Neural crest cell (in vitro differentiated cells): ENCODE results near the gene ANKRD13C. TPM values are rescaled to one million over a fixed set of nuclear protein-coding genes. Genes with fewer than 3 reads are reported as not detected.

ENCODE experiments used
- DNase-seq: peaks from one replicate; pipeline ENCODE4 v3.0.0; 2021; ENCODE audit warnings: low read depth, mixed read lengths, low spot score
- H3K27ac Mint-ChIP-seq: one replicate; pipeline ENCODE4 v1.8.0; 2021; ENCODE audit warnings: mild to moderate bottlenecking, mixed read lengths; ENCODE audit not compliant: unreplicated experiment
- H3K27me3 Mint-ChIP-seq: 2 replicates; pipeline ENCODE4 v1.8.0; 2021; ENCODE audit warnings: low read depth, mild to moderate bottlenecking, mixed read lengths
- H3K36me3 Mint-ChIP-seq: 2 replicates; pipeline ENCODE4 v1.8.0; 2021; ENCODE audit warnings: low read depth, mild to moderate bottlenecking, mixed read lengths
- H3K4me1 Mint-ChIP-seq: 2 replicates; pipeline ENCODE4 v1.8.0; 2021; ENCODE audit warnings: mixed read lengths
- H3K4me3 Mint-ChIP-seq: one replicate; pipeline ENCODE4 v1.8.0; 2021; ENCODE audit warnings: mild to moderate bottlenecking, mixed read lengths
- H3K9me3 Mint-ChIP-seq: 2 replicates; pipeline ENCODE4 v1.8.0; 2021; ENCODE audit warnings: mixed read lengths
- CTCF ChIP-seq: fragments of 200-600 bp; sonication (generic); conservative IDR thresholded peaks from 2 replicates; pipeline ENCODE4 v1.5.0; 2021; ENCODE audit warnings: antibody characterized with exemption, mild to moderate bottlenecking
- total RNA-seq: library from RNA; stranded (reverse); gene quantifications from 2 replicates; pipeline ENCODE4 v1.2.1, GENCODE V29; 2021

The ANKRD13C gene
- total RNA-seq, 1 donor from 2014 or later, result 21.5 TPM

GRCh38 chr1:70336050-70336449 lies 18.5 kb downstream of the ANKRD13C start:
- DNase-seq, result no peak
- Mint-ChIP-seq H3K27me3 (no peaks in the 10 kb centered on the region), H3K4me3 (no peak overlapping the region), H3K9me3 (no peaks in the 10 kb centered on the region), H3K36me3 (peaks cover 7% of the 10 kb centered on the region), H3K27ac (no peak overlapping the region), H3K4me1 (no peaks in the 10 kb centered on the region)
- TF ChIP-seq CTCF, result no peak

- Mint-ChIP-seq H3K4me1 (no peaks in the 10 kb centered on the region), H3K4me3 (no peak overlapping the region), H3K27ac (no peak overlapping the region), H3K9me3 (no peaks in the 10 kb centered on the region), H3K36me3 (peaks cover 7% of the 10 kb centered on the region), H3K27me3 (no peaks in the 10 kb centered on the region)
- no peak for DNase-seq
- TF ChIP-seq CTCF, result no peak
These were observed 20.1 kb downstream of the ANKRD13C start for GRCh38 chr1:70334436-70334835.

GRCh38 chr1:70333245-70333644 lies 21.3 kb downstream of the ANKRD13C start:
- no peak for TF ChIP-seq CTCF
- Mint-ChIP-seq H3K4me1 (no peaks in the 10 kb centered on the region), H3K27ac (no peak overlapping the region), H3K4me3 (no peak overlapping the region), H3K9me3 (no peaks in the 10 kb centered on the region), H3K36me3 (peaks cover 3% of the 10 kb centered on the region), H3K27me3 (no peaks in the 10 kb centered on the region)
- DNase-seq, result no peak

GRCh38 chr1:70331962-70332361 lies 22.6 kb downstream of the ANKRD13C start:
- DNase-seq, result no peak
- Mint-ChIP-seq H3K27ac (no peak overlapping the region), H3K4me1 (no peaks in the 10 kb centered on the region), H3K9me3 (no peaks in the 10 kb centered on the region), H3K36me3 (no peaks in the 10 kb centered on the region), H3K27me3 (no peaks in the 10 kb centered on the region), H3K4me3 (no peak overlapping the region)
- TF ChIP-seq CTCF, result no peak

GRCh38 chr1:70327306-70328076 lies 27.0 kb downstream of the ANKRD13C start:
- H3K27me3 Mint-ChIP-seq, result no peaks in the 10 kb centered on the region
- H3K4me3 Mint-ChIP-seq, result no peak overlapping the region
- TF ChIP-seq CTCF, result no peak
- no peak for DNase-seq
- no peak overlapping the region for H3K27ac Mint-ChIP-seq
- no peaks in the 10 kb centered on the region for H3K4me1 Mint-ChIP-seq
- no peaks in the 10 kb centered on the region for H3K9me3 Mint-ChIP-seq
- peaks cover 4% of the 10 kb centered on the region for H3K36me3 Mint-ChIP-seq
